PC-3 (cell line): ENCODE measurements around the gene CRACR2B. TPM values are rescaled to one million over a fixed set of nuclear protein-coding genes. Genes with fewer than 3 reads are reported as not detected.
A peak's percentile ranks its signal among the peaks of the same experiment; 100 is the strongest.

Experiments used
- ATAC-seq: fragments of 200-7000 bp; cut with Tn5 transposase; 2 replicates; pipeline ENCODE4 v1.9.1; 2020; ENCODE audit warnings: mild to moderate bottlenecking, moderate library complexity
- BruUV-seq: library from RNA; stranded (reverse); fragments of 400-500 nt; replicated peaks from 2 replicates; lab custom pipeline; 2021; lab: Mats Ljungman, UMichigan
- CTCF ChIA-PET: fragments of 300-600 bp; sonication (Branson Sonifier 250); formaldehyde crosslinking; loops from one replicate; lab custom pipeline; 2022; ENCODE audit warnings: antibody characterized with exemption; lab: Charles Lee
- POLR2A ChIA-PET: fragments of 300-600 bp; sonication (Branson Sonifier 250); formaldehyde crosslinking; loops from one replicate; lab custom pipeline; 2022; ENCODE audit warnings: antibody characterized with exemption; ENCODE audit not compliant: unreplicated experiment; lab: Charles Lee
- DNase-seq: peaks from one replicate; pipeline ENCODE4 v3.0.0-alpha.2; 2015
- H2AFZ ChIP-seq: fragments of 300-600 bp; sonication (generic); 2 replicates; pipeline ENCODE4 v1.6.0; 2016; ENCODE audit warnings: antibody characterized with exemption, low read length
- H3F3A ChIP-seq: fragments of 300-600 bp; sonication (generic); one replicate; pipeline ENCODE4 v1.6.0; 2017; ENCODE audit warnings: antibody characterized with exemption, low read length, control low read depth, mild to moderate bottlenecking; ENCODE audit not compliant: unreplicated experiment
- H3K27ac ChIP-seq: fragments of 300-600 bp; sonication (generic); 2 replicates; pipeline ENCODE4 v1.5.1; 2016; ENCODE audit warnings: mild to moderate bottlenecking, low read length
- H3K27me3 ChIP-seq: fragments of 300-600 bp; sonication (generic); 2 replicates; pipeline ENCODE4 v1.6.1; 2016; ENCODE audit warnings: low read length, mixed read lengths
- H3K36me3 ChIP-seq: fragments of 300-600 bp; sonication (generic); 2 replicates; pipeline ENCODE4 v1.6.1; 2016; ENCODE audit warnings: low read depth, mixed run types, low read length, mixed read lengths
- H3K4me1 ChIP-seq: fragments of 300-600 bp; sonication (generic); 2 replicates; pipeline ENCODE4 v1.5.1; 2016; ENCODE audit warnings: low read length; ENCODE audit not compliant: insufficient read depth
- H3K4me2 ChIP-seq: fragments of 300-600 bp; sonication (generic); 2 replicates; pipeline ENCODE4 v1.6.0; 2016; ENCODE audit warnings: low read length
- H3K4me3 ChIP-seq: fragments of 300-600 bp; sonication (generic); 2 replicates; pipeline ENCODE4 v1.5.1; 2016; ENCODE audit warnings: mild to moderate bottlenecking, low read length, mixed read lengths
- H3K79me2 ChIP-seq: fragments of 300-600 bp; sonication (generic); 2 replicates; pipeline ENCODE4 v1.6.1; 2017; ENCODE audit warnings: low read length, mixed read lengths
- H3K9ac ChIP-seq: fragments of 300-600 bp; sonication (generic); 2 replicates; pipeline ENCODE4 v1.6.0; 2016; ENCODE audit warnings: mild to moderate bottlenecking, low read length
- H3K9me2 ChIP-seq: fragments of 300-600 bp; sonication (generic); replicated peaks from 2 replicates; pipeline ENCODE4 v1.6.1; 2016; ENCODE audit warnings: mixed run types, low read length, mixed read lengths
- H3K9me3 ChIP-seq: fragments of 300-600 bp; sonication (generic); 2 replicates; pipeline ENCODE4 v1.6.1; 2016; ENCODE audit warnings: low read length, mixed read lengths
- H4K20me1 ChIP-seq: fragments of 300-600 bp; sonication (generic); 2 replicates; pipeline ENCODE4 v1.6.1; 2016; ENCODE audit warnings: low read length, mixed read lengths
- CTCF ChIP-seq: fragments of 300-600 bp; sonication (generic); conservative IDR thresholded peaks from 2 replicates; pipeline ENCODE4 v1.5.1; 2017; ENCODE audit warnings: antibody characterized with exemption, low read depth, mild to moderate bottlenecking, low read length
- EZH2 ChIP-seq: fragments of 300-600 bp; sonication (generic); IDR thresholded peaks from one replicate; pipeline ENCODE4 v1.6.1; 2017; ENCODE audit warnings: antibody characterized with exemption, mild to moderate bottlenecking, low read length; ENCODE audit not compliant: unreplicated experiment
- EZH2phosphoT487 ChIP-seq: fragments of 300-600 bp; sonication (generic); IDR thresholded peaks from 2 replicates; pipeline ENCODE4 v1.6.1; 2018; ENCODE audit warnings: mild to moderate bottlenecking, antibody characterized with exemption, low read length, borderline replicate concordance
- intact Hi-C: fragments of 100-400 bp; cut with micrococcal nuclease; formaldehyde crosslinking; loops from 2 replicates; pipeline ENCODE4 v1.9.0; 2023
- total RNA-seq: library from RNA; depleted of rRNA; stranded (reverse); fragments of >200 nt; gene quantifications from 2 replicates; pipeline ENCODE4 v1.2.3, GENCODE V29; 2014

Gene CRACR2B
- total RNA-seq, 1 experiment from 2014 or later: 10.6 TPM

- Histone ChIP-seq H3K4me3 (peak within 1 kb of the TSS; percentile 100), H3K79me2 (peaks cover 76% of the 10 kb centered on the region), H3K27ac (peak within 1 kb of the TSS; percentile 87), H3K9ac (peak within 1 kb of the TSS; percentile 97), H3K9me2 (no peaks in the 10 kb centered on the region), H3K4me2 (peak within 1 kb of the TSS; percentile 90), H3K27me3 (no peaks in the 10 kb centered on the region), H3K9me3 (no peaks in the 10 kb centered on the region), H3F3A (peaks cover 11% of the 10 kb centered on the region), H2AFZ (peak within 1 kb of the TSS; percentile 75), H4K20me1 (peaks cover 36% of the 10 kb centered on the region), H3K4me1 (peaks cover 46% of the 10 kb centered on the region), H3K36me3 (peaks cover 38% of the 10 kb centered on the region)
- intact Hi-C loops: loop anchor here (5.0 kb wide), 1 partner anchor 210 kb away; no protein-coding TSS in a partner anchor
- ATAC-seq (peak; percentile 3), DNase-seq (peak; percentile 86)
- ChIA-PET POLR2A (interaction anchor here (0.6 to 1.7 kb wide), 3 partner anchors 8 to 423 kb away, joined by 3 to 14 read pairs (median 5); no protein-coding TSS in a partner anchor), CTCF (no interaction called here)
- TF ChIP-seq EZH2: no peak
- peak; percentile 94 for TF ChIP-seq EZH2phosphoT487
- no TSS peak for BruUV-seq
These were observed 14.8 kb downstream of the CRACR2B start, which contains the start of the genes POLR2L and TSPAN4 for GRCh38 chr11:842370-843002. Gene POLR2L, minus strand, starts transcription at chr11:842529. Its CDS starts 21 bp downstream, at chr11:842508. Gene TSPAN4, plus strand, starts transcription at chr11:842852. Its CDS starts 7,453 bp downstream, at chr11:850305.

GRCh38 chr11:843086-843734 is 15.5 kb downstream of the CRACR2B start:
- Histone ChIP-seq H3K4me3 (peak overlapping the region; percentile 100), H3K9ac (peak overlapping the region; percentile 97), H3K79me2 (peaks cover 70% of the 10 kb centered on the region), H3K9me3 (no peaks in the 10 kb centered on the region), H3K27ac (peak overlapping the region; percentile 64), H3K4me2 (peak overlapping the region; percentile 90), H2AFZ (no peak overlapping the region), H3K4me1 (peaks cover 46% of the 10 kb centered on the region), H3F3A (peaks cover 11% of the 10 kb centered on the region), H4K20me1 (peaks cover 35% of the 10 kb centered on the region), H3K27me3 (no peaks in the 10 kb centered on the region), H3K36me3 (peaks cover 31% of the 10 kb centered on the region), H3K9me2 (no peaks in the 10 kb centered on the region)
- CTCF ChIA-PET: no interaction called here
- intact Hi-C loops: loop anchor here (5.0 kb wide), 1 partner anchor 209 kb away; no protein-coding TSS in a partner anchor
- ATAC-seq: no peak
- no peak for DNase-seq
- TF ChIP-seq CTCF (no peak), EZH2phosphoT487 (no peak), EZH2 (no peak)
- POLR2A ChIA-PET: interaction anchor here (0.7 to 1.7 kb wide), 2 partner anchors 9 to 24 kb away, joined by 5 to 14 read pairs; no protein-coding TSS in a partner anchor
- BruUV-seq: no TSS peak
